Dermis lymphatic vessel endothelial cell (primary cell): Measurements from ENCODE around the gene VCX2. TPM values are rescaled to one million over a fixed set of nuclear protein-coding genes. Genes with fewer than 3 reads are reported as not detected.

Experiments used
- total RNA-seq: library from RNA; depleted of rRNA; stranded (reverse); fragments of >200 nt; gene quantifications from 2 replicates; pipeline ENCODE4 v1.2.1, GENCODE V29; 2014

VCX2 gene
- not detected in 2 replicates for total RNA-seq

DNA sequence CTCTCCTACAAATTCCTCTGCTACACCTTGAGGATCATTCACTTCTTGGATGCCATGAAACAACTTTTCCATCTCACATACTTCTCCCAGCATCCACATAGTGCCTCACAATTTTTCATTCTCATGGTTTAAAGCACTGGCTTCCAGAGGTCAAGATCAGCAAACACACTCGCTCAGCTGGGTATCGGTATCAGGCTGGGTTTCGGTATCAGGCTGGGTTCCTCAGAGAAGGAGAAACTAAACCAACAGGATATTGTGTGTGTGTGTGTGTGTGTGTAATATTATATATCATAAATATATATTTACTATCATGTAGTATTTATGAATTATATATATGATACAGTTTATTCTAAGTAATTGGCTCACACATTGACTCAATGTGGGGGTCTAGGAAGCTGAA is at the start of gene VCX2:
Gene VCX2, minus strand, starts transcription at position 99 of the 400 bp plus-strand sequence. CDS start 624 bp downstream, outside the sequence.

Other genes starting within 250 kb of the VCX2 start
- 12.7 and 16.0 TPM in 2 replicates for gene PNPLA4, start 243.9 kb downstream of the VCX2 start, total RNA-seq